GM19467 (cell line): ENCODE measurements around the gene ZNF487.
"Not testable (repeated sequence)": the region's sequence is repeated elsewhere in the genome, so short reads cannot be mapped to it uniquely, and the experiment has no call there.

Experiments
- ATAC-seq: cut with Tn5 transposase; IDR thresholded peaks from one replicate; pipeline ENCODE4 v1.9.1; 2021; ENCODE audit warnings: mild to moderate bottlenecking, moderate library complexity; ENCODE audit not compliant: unreplicated experiment

ZNF487 gene

DNA sequence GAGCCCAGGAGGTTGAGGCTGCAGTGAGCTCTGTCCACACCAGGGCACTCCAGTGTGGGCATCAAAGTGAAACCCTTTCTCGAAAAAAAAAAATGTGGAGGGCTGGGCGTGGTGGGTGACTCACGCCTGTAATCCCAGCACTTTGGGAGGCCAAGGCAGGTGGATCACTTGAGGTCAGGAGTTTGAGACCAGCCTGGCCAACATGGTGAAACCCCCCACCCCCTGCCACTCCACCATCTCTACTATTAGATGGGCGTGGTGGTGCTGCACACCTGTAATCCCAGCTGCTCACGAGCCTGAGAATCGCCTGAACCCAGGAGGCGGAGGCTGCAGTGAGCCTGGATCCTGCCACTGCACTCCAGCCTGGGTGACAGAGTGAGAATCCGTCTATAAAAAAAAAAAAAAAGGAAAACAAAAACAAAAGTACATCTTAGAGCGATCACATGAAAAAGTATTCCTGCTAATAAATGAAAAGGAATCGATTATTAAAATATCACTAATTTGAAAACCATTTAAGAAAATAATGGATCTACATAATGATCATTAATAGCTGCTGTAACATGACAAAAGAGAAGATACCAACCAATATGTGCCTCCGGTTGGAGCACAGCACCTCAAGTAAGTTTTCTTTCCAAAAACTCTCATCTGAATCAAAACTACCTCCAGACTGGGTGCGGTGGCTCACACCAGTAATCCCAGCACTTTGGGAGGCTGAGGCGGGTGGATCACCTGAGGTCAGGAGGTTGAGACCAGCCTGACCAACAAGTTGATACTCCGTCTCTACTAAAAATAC, 32.8 kb upstream of the ZNF487 start:
- ATAC-seq, result no peak

DNA sequence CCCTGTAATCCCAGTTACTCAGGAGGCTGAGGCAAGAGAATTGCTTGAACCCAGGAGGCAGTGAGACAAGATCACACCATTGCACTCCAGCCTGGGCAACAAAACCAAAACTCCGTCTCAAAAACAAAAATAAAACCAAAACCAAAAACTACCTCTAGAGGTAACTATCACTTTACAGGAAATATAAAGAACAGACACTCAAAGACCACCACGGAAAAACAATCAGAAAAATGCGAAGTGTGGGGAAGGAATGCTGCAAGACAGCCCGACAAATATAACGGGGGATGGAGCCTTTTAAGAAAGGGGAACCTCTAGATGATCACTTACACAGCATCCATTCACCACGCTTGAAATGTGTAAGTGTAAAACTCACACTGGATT, 32.2 kb upstream of the ZNF487 start:
- no peak for ATAC-seq

DNA sequence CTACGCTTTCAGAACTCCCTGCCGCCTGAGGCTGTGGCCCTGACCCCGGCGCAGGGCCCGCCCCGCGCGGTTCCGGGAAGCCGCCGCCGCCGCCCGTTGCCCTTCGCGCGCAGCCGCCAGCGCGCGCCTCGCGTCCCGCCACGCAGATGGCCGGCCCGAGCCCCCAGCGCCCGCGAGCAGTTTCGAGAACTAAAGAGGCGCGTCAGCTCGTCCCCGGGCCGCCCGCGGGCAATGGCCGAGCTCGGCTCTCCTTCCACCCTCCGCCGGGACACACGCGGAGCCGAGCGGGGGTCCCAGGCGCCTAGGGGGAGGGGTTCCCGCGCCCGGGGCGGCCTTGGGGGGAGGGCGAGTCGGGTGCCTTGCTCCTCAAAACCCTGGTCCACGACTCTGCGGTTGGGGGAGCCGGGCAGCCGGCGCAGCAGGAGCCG, 29.7 kb upstream of the ZNF487 start:
- peak; percentile 24 for ATAC-seq

DNA sequence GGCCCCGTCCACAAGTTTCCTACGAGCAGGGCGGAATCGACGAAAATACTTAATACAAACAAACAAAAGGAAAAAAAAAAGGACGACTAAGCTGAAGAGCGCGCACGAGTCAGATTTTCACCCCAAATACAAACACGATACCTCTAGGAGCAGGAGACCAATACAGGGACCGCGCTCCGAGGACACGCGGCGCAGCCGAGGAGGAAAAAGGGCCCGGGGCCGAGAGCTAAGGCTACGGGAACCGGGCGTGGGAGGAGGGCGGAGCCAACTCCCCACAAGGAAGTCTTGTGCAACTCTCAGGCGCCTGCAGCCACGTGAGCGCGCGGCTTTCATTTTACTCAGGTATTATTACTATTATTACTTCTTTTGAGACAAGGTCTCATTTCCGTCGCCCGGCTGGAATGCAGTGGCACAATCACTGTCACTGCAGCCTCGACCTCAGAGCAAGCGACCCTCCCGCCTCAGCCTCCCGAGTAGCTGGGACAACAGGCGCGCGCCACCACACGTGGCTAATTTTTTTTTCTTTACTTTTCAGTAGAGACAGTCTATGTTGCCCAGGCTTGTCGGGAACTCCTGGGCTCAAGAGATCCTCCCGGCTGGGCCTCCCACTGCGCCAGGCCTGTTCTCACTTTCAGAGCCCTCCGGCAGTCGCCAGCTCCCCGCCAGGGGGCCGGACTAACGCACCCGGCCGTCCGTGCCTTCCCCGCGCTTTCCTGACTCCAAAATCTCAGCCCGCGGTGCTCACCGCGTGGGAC, 29.2 kb upstream of the ZNF487 start:
- ATAC-seq, result peak; percentile 48

DNA sequence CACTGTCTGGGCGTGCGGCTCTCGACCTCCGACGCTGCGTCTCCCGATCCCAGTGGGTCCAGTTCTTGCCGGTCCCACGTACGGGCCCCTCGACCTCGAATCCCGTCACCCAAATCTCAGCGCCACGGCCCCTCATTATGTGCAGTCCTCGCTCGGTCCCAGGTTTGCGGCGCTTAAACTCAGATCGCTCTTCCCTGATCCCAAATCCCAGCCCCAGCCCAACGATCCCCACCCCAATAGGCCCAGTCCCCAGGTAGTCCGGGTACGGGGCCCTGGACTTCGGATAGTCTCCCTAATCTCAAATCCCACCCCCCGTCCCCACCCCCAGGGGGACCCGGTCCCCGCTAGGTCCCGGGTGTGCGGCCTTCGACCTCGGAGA, 28.6 kb upstream of the ZNF487 start:
- ATAC-seq, result no peak

DNA sequence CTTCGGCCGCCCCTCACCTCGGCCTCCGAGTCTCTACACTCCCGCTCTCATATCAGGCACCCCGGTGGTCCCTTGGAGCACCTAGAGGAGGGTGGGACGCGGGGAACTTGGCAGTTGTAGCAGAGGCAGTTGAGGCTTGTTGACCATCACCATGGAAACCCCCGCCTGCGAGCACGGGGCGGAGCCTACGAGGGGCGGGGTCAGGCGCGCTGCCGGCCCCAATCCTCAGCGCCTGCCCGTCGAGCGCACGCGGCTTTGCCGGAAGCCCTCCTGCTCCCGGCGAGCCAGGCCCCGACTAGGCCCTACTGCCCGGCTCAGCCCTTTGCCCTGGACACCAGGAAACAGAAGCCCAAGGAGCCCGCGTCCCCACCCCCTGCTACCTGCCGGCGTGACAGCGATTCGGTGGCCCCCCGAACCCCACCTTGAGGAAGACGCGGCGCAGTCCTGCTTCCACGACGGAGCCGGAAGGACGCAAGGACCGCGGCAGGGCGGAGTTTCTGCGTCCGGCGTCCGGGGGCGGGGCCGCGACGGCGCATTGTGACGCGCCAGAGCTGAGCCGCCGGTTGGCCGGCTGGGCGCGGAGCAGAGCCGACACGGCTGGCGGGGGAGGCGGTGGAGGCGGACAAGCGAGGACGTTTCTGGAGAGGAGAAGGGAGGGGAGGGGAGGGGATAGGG, 28.1 kb upstream of the ZNF487 start, which contains the start of gene HNRNPF:
TSS of gene HNRNPF (minus strand) at position 477 of the 675 bp plus-strand sequence. CDS start 21,302 bp downstream, outside the sequence.
- peak; percentile 66 for ATAC-seq

DNA sequence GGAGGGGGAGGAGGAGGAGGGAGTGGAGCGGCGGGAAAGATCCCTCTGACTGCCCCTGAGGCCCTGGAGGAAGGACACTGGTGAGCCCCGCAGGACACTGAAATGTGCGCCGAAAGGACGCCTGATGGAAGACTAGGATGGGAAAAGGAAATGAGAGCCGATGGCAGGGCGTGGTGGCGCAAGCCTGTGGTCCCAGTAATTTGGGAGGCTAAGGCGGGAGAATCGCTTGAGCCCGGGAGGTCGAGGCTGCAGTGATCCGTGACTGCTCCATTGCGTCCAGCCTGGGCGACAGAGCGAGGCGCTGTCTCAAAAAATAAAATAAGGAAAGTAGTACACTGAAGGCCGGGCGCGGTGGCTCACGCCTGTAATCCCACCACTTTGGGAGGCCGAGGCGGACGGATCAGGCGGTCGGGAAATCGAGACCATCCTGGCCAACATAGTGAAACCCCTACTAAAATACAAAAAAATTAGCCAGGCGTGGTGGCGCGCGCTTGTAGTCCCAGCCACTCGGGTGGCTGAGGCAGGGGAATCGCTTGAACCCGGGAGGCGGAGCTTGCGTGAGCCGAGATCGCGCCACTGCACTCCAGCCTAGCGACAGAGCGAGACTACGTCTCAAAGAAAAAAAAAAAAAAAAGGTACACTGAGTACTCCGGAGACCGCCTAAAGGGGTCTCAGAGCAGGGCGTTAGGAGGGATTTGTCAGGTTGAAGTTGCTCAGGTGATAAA, 27.4 kb upstream of the ZNF487 start:
- ATAC-seq, result no peak

DNA sequence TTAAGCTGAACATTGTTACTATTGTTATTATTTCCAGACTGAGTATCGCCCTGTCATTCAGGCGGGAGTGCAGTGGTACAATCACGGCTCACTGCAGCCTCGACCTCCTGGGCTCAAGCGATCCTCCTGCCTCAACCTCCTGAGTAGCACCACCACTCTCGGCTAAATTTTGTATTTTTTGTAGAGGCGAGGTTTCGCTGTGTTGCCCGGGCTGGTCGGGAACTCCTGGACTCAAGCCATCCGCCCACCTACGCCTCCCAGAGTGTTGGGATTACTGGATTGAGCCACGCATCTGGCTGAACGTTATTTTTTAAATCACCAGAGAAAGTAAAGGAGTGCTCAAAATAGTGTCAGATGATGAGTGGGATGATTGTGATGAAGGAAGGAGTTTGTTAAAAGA, 26.6 kb upstream of the ZNF487 start:
- no peak for ATAC-seq

DNA sequence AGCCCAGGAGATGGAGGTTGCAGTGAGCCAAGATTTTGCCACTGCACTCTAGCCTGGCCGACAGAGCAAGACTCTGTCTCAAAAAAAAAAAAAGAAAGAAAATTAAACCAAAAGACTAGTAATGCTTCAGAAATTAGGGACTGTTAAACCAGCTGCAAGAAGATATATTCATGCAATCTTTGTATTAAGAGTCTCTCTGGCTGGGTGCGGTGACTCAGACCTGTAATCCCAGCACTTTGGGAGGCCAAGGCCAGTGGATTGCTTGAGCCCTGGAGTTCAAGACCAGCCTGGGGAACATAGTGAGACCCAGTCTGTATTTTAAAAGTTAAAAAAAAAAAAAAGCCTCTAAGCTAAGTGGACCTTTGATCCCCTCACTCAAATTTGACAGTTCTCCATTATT, 25.4 kb upstream of the ZNF487 start:
- no peak for ATAC-seq

DNA sequence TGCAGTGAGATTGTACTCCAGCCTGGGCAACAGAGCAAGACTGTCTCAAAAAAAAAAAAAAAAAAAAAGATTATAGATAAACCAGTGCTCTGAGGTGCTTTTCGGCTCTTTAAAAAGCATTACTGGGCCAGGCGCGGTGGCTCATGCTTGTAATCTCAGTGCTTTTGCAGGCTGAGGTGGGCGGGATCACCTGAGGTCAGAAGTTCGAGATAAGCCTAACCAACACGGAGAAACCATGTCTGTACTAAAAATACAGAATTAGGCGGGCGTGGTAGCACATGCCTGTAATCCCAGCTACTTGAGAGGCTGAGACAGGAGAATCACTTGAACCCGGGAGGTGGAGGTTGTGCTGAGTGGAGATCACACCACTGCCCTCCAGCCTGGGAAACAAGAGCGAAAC, 21.4 kb upstream of the ZNF487 start:
- no peak for ATAC-seq

DNA sequence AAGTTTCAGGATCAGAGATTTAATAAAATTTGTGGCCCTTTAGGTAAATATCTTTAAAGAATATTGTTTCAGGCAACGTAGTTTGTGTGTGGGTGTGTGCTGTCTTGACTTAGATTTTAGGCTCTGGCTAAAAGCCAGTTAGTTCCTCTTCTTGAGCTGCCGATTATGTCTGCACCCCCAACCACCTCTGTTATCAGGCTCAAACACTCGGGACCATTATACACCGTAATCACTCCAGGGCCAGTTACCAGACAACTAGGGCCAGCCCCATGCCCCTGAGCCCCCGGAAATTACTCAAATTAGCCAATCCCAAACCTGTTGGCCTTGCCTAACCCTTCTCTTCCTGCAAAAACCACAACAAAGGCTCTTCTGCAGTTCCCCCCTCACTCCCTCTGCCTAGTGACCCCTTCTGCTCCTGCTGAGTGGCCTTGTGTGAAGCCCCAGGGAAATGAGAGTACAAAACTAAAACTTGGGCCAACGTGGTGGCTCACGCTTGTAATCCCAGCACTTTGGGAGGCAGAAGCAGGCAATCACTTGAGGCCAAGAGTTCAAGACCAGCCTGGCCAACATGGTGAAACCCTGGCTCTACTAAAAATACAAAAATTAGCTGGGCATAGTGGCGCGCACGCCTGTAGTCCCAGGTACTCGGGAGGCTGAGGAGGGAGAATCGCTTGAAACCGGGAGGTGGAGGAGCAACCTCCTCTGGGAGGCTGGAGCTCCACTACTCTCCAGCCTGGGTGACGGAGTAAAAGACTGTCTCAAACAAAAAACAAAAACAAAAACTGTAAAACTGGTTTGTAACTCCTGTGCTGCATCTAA, 18.8 kb upstream of the ZNF487 start:
- ATAC-seq, result no peak

DNA sequence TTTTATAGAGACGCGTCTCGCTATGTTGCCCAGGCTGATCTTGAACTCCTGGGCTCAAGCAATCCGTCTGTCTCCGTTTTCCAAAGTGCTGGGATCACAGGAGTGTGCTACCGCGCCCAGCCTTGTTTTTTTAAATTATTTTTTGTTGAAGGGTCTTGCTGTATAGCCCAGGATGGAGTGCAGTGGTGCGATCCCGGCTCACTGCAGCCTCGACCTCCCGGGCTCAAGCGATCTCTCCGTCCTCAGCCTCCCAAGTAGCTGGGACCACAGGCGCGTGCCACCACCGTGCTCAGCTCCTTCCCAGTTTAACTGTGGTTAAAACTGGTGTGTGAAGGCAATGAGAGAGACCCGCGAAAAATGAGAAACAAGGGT, 16.9 kb upstream of the ZNF487 start:
- ATAC-seq, result no peak

DNA sequence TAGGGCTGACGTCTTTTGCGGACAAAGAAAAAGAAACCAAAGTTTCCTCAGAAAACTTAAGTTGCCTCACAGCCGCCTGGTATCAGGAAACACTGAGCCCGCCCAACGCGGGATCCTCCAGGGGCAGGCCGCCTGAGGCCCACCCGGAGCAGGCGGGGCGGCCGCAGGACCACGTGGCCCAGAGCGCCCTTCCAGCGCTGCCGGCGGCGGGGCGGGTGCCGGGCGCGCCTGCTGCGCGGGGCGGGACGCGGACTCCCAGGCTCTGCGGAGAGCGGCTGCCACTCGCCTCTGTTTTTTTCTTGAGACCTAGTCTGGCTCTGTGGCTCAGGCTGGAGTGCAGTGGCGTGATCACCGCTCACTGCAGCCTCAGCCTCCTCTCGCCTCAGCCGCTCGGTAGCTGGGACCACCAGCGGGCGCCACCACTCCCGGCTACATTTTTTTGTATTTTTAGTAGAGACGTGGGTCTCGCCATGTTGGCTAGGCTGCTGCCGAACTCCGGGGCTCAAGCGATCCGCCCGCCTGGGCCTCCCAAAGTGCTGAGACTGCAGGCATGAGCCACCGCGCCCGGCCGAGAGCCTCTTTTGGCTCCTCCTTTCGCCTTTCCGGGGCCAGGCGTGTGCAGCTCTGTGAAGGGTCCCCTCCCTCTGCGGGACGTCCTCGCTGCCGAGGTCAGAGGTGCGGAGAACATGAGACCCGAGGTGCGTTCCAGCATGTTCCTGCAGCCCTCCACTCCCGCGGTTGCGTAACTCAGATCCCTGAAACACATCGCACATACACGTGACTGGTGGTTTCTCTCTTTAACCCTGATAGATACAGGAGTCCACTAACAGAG, 16.3 kb upstream of the ZNF487 start:
- peak; percentile 85 for ATAC-seq

DNA sequence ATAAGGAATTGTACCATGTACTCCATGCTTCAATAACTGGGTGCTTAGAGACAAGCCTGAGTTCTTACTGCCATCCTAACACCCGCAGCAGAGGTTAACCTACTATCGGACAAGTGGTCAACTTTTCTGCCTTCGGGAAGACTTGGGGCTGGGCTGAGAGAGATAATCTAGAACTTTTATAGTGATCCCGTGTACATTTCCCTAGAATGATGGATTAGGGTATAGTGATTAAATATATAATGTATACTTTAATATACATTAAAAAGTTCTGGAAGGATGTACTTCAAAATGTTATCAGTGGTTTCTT, 15.8 kb upstream of the ZNF487 start:
- ATAC-seq, result no peak

DNA sequence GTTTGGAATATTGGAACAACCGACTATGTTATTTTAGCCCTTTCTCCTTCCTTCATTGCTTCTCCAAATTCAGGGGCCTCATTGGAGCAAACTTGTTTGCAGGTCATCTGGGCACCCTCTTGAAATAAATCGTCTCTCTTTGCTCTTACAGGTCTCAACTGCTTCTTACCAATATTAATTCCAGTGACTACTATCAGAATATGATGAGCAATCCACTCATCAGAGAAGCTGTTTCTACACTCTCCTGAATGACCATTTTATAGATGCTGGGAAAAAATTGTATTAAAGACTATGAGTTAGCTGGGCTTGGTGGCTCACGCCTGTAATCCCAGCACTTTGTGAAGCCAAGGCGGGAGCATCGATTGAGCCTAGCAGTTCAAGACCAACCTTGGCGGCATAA, 15.4 kb upstream of the ZNF487 start:
- ATAC-seq, result no peak

DNA sequence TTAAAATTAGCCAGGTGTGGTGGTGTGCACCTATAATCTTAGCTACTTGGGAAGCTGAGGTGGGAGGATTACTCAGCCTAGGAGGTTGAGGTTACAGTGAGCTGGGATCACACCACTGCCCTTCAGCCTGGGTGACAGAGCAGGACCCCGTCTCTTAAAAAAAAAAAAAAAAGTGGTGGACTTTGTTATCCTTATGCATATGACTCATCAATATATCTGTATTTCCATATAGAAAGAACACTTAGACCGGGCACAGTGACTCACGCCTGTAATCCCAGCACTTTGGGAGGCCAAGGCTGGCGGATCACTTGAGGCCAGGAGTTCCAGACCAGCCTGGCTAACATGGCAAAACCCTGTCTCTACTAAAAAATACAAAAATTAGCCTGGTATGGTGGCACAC, 15.0 kb upstream of the ZNF487 start:
- not testable (repeated sequence) for ATAC-seq

DNA sequence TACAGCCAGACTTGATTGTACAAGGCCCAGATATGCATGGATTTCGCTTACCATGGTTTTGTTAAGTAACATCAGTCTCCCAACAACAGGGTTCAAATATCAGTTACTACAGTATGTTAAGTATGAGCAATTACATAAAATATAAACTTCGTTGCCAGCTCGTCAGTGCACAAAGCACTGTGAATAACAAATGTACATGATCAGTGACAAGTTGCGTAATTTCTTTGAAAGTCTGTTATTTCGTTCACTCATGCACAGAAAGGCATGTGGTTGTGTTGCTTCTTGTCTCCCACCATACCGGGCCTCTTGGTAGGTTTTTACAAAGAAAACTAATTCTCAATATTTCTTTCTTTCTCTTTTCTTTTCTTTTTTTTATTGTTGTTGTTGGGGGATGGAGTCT, 12.5 kb upstream of the ZNF487 start:
- ATAC-seq, result no peak

DNA sequence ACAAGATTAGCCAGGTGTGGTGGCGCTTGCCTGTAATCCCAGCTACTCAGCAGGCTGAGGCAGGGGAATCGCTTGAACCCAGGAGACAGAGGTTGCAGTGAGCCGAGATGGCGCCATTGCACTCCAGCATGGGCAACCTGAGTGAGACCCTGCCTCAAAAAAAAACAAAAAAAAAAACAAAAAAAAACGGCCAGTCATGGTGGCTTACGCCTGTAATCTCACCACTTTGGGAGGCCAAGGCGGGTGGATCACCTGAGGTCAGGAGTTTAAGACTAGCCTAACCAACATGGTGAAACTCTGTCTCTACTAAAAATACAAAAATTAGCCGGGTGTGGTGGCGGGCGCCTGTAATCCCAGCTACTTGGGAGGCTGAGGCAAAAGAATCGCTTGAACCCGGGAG, 10.4 kb upstream of the ZNF487 start:
- not testable (repeated sequence) for ATAC-seq

DNA sequence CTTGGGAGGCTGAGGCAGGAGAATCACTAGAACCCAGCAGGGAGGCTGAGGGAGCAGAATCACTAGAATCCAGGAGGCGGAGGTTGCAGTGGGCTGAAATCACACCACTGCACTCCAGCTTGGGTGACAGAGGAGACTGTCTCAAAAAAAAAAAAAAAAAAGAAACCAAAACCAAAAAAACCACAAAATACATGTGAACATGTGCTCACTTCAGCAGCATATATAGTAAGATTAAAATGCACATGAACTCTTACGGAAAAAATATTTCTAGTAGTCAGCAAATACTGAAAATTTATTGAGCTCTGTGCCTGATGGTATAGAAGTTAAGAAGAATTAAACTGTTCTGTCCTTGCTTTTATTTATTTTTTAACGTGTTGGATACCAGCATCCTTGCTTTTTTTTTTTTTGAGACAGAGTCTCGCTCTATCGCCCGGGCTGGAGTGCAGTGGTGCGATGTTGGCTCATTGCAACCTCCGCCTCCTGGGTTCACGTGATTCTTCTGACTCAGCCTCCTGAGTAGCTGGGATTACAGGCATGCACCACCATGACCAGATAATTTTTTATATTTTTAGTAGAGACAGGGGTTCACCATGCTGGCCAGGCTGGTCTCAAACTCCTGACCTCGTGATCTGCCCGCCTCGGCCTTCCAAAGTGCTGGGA, 9.6 kb upstream of the ZNF487 start:
- peak; percentile 81 for ATAC-seq
